Esophagus squamous epithelium (tissue), 5 donors: Measurements from ENCODE around the gene PRR14. TPM values are rescaled to one million over a fixed set of nuclear protein-coding genes. Genes with fewer than 3 reads are reported as not detected.
A peak's percentile ranks its signal among the peaks of the same experiment; 100 is the strongest.
"Not testable (repeated sequence)": the region's sequence is repeated elsewhere in the genome, so short reads cannot be mapped to it uniquely, and the experiment has no call there.

Source experiments
- DNase-seq: peaks from one replicate; lab custom pipeline; 2025; lab: John Stamatoyannopoulos, UW
- H3K27ac ChIP-seq, 4 donors: fragments of 200-600 bp; sonication (generic); one replicate each; pipeline ENCODE4 v1.5.1; 2016 to 2019; ENCODE audit warnings: mild to moderate bottlenecking in 1 of 4
- H3K27me3 ChIP-seq, 4 donors: fragments of 200-600 bp; sonication (generic); 1 replicate in 3 of 4; 2 replicates in 1 of 4; pipeline versions ENCODE4 v1.5.1 to v1.6.0; 2017 to 2021; ENCODE audit warnings: antibody characterized with exemption in 1 of 4
- H3K36me3 ChIP-seq, 3 donors: fragments of 200-600 bp; sonication (generic); one replicate each; pipeline ENCODE4 v1.5.1; 2016 to 2019
- H3K4me1 ChIP-seq, 3 donors: fragments of 200-600 bp; sonication (generic); one replicate each; pipeline ENCODE4 v1.5.1; 2017 to 2019
- H3K4me3 ChIP-seq, 4 donors: fragments of 200-600 bp; sonication (generic); 1 replicate in 3 of 4; 2 replicates in 1 of 4; pipeline ENCODE4 v1.5.1; 2016 to 2019; ENCODE audit warnings: mild to moderate bottlenecking in 2 of 4, moderate library complexity in 1 of 4
- H3K9me3 ChIP-seq, 3 donors: fragments of 200-600 bp; sonication (generic); one replicate each; pipeline ENCODE4 v1.5.1; 2016 to 2019
- POLR2A ChIP-seq, 4 donors: fragments of 450-650 bp; IDR thresholded peaks; one replicate each; pipeline ENCODE4 v1.6.1; 2017; ENCODE audit warnings: antibody characterized with exemption in 4 of 4, mild to moderate bottlenecking in 4 of 4, moderate library complexity in 3 of 4
- WGBS, 2 donors: methylation state at CpG; one replicate each; pipeline ENCODE4 v1.1.5; 2018; 5-methylcytosine and 5-hydroxymethylcytosine counted together
- intact Hi-C: fragments of 100-400 bp; cut with DNase I; formaldehyde crosslinking; loops from one replicate; pipeline ENCODE4 v1.15.0; 2022
- total RNA-seq, 4 donors: library from RNA; depleted of rRNA; stranded (reverse); fragments of >200 nt; gene quantifications; one replicate each; pipeline ENCODE4 v1.1.0, GENCODE V29; 2016
- TF ChIP-seq, protein P1 (sequence below), 6 experiments: fragments of 450-650 bp in 4 of 6; fragments of 200-600 bp in 2 of 6; sonication (generic) in 2 of 6; IDR thresholded peaks; one replicate each; pipeline ENCODE4 v1.5.1; 2016 to 2019; ENCODE audit warnings: antibody characterized with exemption in 6 of 6, mild to moderate bottlenecking in 4 of 6, moderate library complexity in 4 of 6
- donor health status: DM: yes; HTN: yes; CAD: no.

PRR14 gene
- total RNA-seq, 4 donors from 2014 or later, result 16.6 to 21.8 (median 20.3) TPM

DNA sequence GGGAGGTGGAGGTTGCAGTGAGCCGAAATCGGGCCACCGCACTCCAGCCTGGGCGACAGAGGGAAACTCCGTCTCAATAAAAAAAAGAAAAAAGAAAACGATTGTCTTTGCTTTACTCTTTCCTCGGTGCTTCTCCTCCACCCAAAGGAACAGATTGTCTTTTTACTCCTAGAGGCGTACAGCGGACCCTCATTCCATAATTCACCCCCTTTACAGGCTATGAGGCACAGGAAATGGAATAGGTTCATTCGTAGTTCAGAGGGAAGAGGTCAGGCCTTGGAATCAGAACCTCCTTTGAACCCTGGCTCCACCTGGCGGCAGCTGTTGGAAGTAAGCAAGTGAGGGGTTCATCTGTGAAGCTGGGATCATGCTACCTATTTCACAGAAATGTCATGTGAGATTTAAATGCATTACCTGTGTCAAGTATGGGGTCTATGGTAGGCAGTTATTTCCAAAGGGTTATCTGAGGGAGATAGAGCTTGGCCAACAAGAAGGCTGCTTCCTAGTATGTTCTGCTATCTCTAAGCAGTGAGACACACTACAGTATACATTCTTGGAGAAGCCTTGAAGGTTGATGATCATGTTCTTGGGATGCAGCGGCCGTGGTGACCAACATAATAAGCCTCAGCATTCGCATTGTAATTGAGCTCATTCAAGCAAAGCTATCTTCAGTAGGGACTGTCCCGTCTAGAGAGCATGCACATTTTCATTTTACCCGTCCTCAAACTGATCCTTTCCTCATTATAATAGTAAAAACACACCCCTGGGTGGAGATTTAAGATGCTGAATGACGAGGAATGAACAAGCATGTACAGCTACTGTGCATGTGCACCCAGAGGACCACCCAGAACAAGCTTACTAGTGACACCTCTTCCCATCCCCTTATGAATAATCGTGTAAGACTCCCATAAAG, 21.9 kb upstream of the PRR14 start:
- intact Hi-C loops, result no loop called here
- H3K27ac ChIP-seq, result peak overlapping the region in 2 of 4 donors; percentile 53 to 62
- 29 to 34% methylated on average over 18 of the region's 18 CpGs for WGBS, 2 donors
- H3K4me1 ChIP-seq, result peaks cover 0 to 11% (median 5%) of the 10 kb centered on the region in 3 donors
- TF ChIP-seq POLR2A (IDR thresholded peaks at IDR 0.05), result no peak
- TF ChIP-seq, protein P1, sequence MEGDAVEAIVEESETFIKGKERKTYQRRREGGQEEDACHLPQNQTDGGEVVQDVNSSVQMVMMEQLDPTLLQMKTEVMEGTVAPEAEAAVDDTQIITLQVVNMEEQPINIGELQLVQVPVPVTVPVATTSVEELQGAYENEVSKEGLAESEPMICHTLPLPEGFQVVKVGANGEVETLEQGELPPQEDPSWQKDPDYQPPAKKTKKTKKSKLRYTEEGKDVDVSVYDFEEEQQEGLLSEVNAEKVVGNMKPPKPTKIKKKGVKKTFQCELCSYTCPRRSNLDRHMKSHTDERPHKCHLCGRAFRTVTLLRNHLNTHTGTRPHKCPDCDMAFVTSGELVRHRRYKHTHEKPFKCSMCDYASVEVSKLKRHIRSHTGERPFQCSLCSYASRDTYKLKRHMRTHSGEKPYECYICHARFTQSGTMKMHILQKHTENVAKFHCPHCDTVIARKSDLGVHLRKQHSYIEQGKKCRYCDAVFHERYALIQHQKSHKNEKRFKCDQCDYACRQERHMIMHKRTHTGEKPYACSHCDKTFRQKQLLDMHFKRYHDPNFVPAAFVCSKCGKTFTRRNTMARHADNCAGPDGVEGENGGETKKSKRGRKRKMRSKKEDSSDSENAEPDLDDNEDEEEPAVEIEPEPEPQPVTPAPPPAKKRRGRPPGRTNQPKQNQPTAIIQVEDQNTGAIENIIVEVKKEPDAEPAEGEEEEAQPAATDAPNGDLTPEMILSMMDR (IDR thresholded peaks at IDR 0.05), result peak; percentile 87 to 92 (median 89)
- no peaks in the 10 kb centered on the region for H3K36me3 ChIP-seq
- no peaks in the 10 kb centered on the region for H3K9me3 ChIP-seq
- peak overlapping the region in 2 of 4 donors; percentile 24 to 41 for H3K4me3 ChIP-seq
- no peak for DNase-seq
- H3K27me3 ChIP-seq, result no peaks in the 10 kb centered on the region

- 92 to 99% methylated on average over 5 of the region's 7 CpGs for WGBS, 2 donors
- H3K27ac ChIP-seq, DNase-seq, H3K9me3 ChIP-seq, H3K36me3 ChIP-seq, H3K4me3 ChIP-seq, H3K27me3 ChIP-seq: not testable (repeated sequence)
- peaks cover 5 to 42% (median 13%) of the 10 kb centered on the region in 3 donors for H3K4me1 ChIP-seq
- intact Hi-C loops, result loop anchor here (10.0 kb wide), 1 partner anchor 198 kb away; the partner anchor contains the start of gene DCTPP1
Measured at GRCh38 chr16:30632454-30632853, 18.3 kb upstream of the PRR14 start.

DNA sequence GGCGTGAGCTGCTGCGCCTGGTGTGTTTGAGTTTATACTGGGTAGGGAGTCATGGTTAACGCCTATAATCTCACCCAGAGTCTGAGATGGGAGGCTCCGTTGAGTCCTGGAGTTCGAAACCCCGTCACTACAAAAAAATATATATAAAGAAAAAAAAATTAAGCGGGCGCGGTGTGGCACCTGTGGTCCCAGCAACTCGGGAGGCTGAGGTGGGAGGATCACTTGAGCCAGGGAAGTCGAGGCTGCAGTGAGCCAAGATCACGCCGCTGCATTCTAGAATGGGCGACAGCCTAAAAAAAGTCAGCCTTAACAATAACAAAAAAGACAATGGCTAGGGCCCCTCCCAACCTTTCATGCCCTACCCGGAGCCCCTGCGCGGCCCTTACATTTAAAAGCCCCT, 17.2 kb upstream of the PRR14 start:
- no peaks in the 10 kb centered on the region for H3K36me3 ChIP-seq
- no peak for TF ChIP-seq POLR2A (IDR thresholded peaks at IDR 0.05)
- TF ChIP-seq, protein P1 (IDR thresholded peaks at IDR 0.05), result no peak
- H3K27ac ChIP-seq, result peak overlapping the region; percentile 78 to 96 (median 89)
- DNase-seq, result no peak
- intact Hi-C loops, result loop anchor here (10.0 kb wide), 1 partner anchor 199 kb away; the partner anchor contains the start of gene DCTPP1
- WGBS, 2 donors, result 73 to 77% methylated on average over 13 to 14 of the region's 17 CpGs
- H3K27me3 ChIP-seq, result no peaks in the 10 kb centered on the region
- no peaks in the 10 kb centered on the region for H3K9me3 ChIP-seq
- H3K4me1 ChIP-seq, result peaks cover 5 to 40% (median 13%) of the 10 kb centered on the region in 3 donors
- peak overlapping the region; percentile 41 to 81 (median 68) for H3K4me3 ChIP-seq

DNA sequence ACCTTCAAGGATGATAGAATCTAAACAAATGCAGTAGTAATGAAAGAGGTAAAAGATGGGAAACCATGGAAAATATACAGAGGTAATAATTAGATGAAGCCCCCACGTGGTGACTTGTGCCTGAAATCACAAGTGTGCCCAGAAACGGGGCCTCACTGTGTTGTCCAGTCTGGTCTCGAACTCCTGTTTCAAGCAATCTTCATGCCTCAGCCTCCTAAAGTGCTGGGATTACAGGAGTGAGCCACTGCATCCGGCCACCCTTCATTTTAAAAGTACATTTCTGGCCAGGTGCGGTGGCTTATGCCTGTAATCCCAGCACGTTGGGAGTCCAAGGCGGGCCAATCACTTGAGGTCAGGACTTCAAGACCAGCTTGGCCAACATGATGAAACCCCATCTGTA, 14.2 kb upstream of the PRR14 start:
- no peak for TF ChIP-seq POLR2A (IDR thresholded peaks at IDR 0.05)
- TF ChIP-seq, protein P1 (IDR thresholded peaks at IDR 0.05), result no peak
- Histone ChIP-seq H3K27ac (peak overlapping the region in 1 of 4 donors; percentile 8), H3K27me3 (no peaks in the 10 kb centered on the region), H3K36me3 (no peaks in the 10 kb centered on the region), H3K9me3 (no peaks in the 10 kb centered on the region), H3K4me1 (peaks cover 5 to 37% (median 13%) of the 10 kb centered on the region in 3 donors), H3K4me3 (no peak overlapping the region)
- WGBS, 2 donors, result 76 to 78% methylated on average over 4 to 6 of the region's 7 CpGs
- DNase-seq, result no peak
- intact Hi-C loops, result loop anchor here (10.0 kb wide), 1 partner anchor 202 kb away; the partner anchor contains the start of gene DCTPP1

DNA sequence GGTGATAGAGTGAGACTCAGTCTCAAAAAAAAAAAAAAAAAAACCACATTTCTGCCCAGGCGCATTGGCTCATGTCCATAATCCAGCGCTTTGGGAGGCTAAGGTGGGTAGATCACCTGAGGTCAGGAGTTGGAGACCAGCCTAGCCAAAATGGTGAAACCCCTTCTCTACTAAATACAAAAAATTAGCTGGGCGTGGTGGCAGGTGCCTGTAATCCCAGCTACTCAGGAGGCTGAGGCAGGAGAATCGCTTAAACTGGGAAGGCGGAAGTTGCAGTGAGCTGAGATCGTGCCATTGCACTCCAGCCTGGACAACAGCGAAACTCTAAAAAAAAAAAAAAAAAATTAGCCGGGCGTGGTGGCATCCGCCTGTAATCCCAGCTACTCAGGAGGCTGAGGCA, 13.6 kb upstream of the PRR14 start:
- intact Hi-C loops, result loop anchor here (10.0 kb wide), 1 partner anchor 202 kb away; the partner anchor contains the start of gene DCTPP1
- not testable (repeated sequence) for H3K36me3 ChIP-seq, H3K4me3 ChIP-seq, DNase-seq, H3K27me3 ChIP-seq, H3K9me3 ChIP-seq, H3K27ac ChIP-seq
- peaks cover 5 to 37% (median 13%) of the 10 kb centered on the region in 3 donors for H3K4me1 ChIP-seq
- WGBS, 2 donors, result 85 to 88% methylated on average over 9 to 10 of the region's 10 CpGs

GRCh38 chr16:30637944-30638343, 12.8 kb upstream of the PRR14 start:
- H3K36me3 ChIP-seq, result no peaks in the 10 kb centered on the region
- no peaks in the 10 kb centered on the region for H3K9me3 ChIP-seq
- H3K27ac ChIP-seq, result no peak overlapping the region
- intact Hi-C loops, result loop anchor here (10.0 kb wide), 1 partner anchor 203 kb away; the partner anchor contains the start of gene DCTPP1
- no peak for TF ChIP-seq POLR2A (IDR thresholded peaks at IDR 0.05)
- TF ChIP-seq, protein P1 (IDR thresholded peaks at IDR 0.05), result peak in 5 of 6 experiments; percentile 17 to 53 (median 25)
- H3K4me3 ChIP-seq, result no peak overlapping the region
- 0 to 6% methylated on average over 1 of the region's 1 CpG for WGBS, 2 donors
- H3K27me3 ChIP-seq, result no peaks in the 10 kb centered on the region
- H3K4me1 ChIP-seq, result peaks cover 5 to 37% (median 13%) of the 10 kb centered on the region in 3 donors
- DNase-seq, result no peak
